B cell (primary cell): ENCODE measurements around the gene VMO1.

ENCODE experiments used
- EZH2 ChIP-seq: IDR thresholded peaks from 2 replicates; pipeline ENCODE4 v1.6.1; 2012; ENCODE audit warnings: borderline replicate concordance, low read depth, mild to moderate bottlenecking, moderate library complexity, low read length; ENCODE audit not compliant: insufficient read depth, poor library complexity, severe bottlenecking
- TF ChIP-seq, protein P1 (sequence below): fragments of 200-600 bp; IDR thresholded peaks from one replicate; pipeline ENCODE4 v1.8.0; 2022; ENCODE audit warnings: antibody characterized with exemption, mild to moderate bottlenecking

DNA sequence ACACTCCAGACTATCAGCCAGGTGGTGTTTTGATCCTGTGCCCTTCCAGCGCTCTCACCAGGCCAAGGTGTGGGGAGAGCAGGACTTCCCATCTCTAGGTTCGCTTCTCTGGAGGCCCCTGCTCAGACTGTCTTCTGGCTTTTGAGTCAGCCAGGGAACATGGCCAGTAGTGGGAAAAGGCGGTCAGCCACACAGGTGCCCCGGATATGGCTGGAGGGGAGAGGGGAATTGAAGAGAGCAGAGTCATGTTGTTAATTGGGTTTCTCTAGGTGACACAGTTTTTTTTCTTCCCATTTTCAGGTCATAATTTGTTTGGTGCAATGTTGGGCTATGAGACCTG, 48.5 kb upstream of the VMO1 start:
- TF ChIP-seq, protein P1, sequence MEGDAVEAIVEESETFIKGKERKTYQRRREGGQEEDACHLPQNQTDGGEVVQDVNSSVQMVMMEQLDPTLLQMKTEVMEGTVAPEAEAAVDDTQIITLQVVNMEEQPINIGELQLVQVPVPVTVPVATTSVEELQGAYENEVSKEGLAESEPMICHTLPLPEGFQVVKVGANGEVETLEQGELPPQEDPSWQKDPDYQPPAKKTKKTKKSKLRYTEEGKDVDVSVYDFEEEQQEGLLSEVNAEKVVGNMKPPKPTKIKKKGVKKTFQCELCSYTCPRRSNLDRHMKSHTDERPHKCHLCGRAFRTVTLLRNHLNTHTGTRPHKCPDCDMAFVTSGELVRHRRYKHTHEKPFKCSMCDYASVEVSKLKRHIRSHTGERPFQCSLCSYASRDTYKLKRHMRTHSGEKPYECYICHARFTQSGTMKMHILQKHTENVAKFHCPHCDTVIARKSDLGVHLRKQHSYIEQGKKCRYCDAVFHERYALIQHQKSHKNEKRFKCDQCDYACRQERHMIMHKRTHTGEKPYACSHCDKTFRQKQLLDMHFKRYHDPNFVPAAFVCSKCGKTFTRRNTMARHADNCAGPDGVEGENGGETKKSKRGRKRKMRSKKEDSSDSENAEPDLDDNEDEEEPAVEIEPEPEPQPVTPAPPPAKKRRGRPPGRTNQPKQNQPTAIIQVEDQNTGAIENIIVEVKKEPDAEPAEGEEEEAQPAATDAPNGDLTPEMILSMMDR = no peak
- no peak for TF ChIP-seq EZH2
